Stomach smooth muscle (tissue), 2 donors: Measurements from ENCODE around the gene WSCD2.

Source experiments
- H3K27ac ChIP-seq: one replicate; pipeline ENCODE4 v1.7.0; 2013; ENCODE audit warnings: mild to moderate bottlenecking, low read length, inconsistent platforms
- H3K27me3 ChIP-seq, 2 donors: one replicate each; pipeline ENCODE4 v1.7.0; 2013; ENCODE audit warnings: low read length in 2 of 2; ENCODE audit not compliant: insufficient read depth in 2 of 2, control insufficient read depth in 1 of 2
- H3K36me3 ChIP-seq, 2 donors: one replicate each; pipeline ENCODE4 v1.7.0; 2013; ENCODE audit warnings: low read length in 2 of 2; ENCODE audit not compliant: control insufficient read depth in 2 of 2, insufficient read depth in 2 of 2
- H3K4me1 ChIP-seq: one replicate; pipeline ENCODE4 v1.7.0; 2013; ENCODE audit warnings: low read length; ENCODE audit not compliant: control insufficient read depth, insufficient read depth
- H3K4me3 ChIP-seq, 2 donors: one replicate each; pipeline ENCODE4 v1.7.0; 2013; ENCODE audit warnings: low read length in 2 of 2
- H3K9ac ChIP-seq, 2 donors: one replicate each; pipeline ENCODE4 v1.7.0; 2013; ENCODE audit warnings: low read length in 2 of 2, mild to moderate bottlenecking in 1 of 2
- H3K9me3 ChIP-seq, 2 donors: one replicate each; pipeline ENCODE4 v1.7.0; 2013; ENCODE audit warnings: low read length in 2 of 2; ENCODE audit not compliant: control insufficient read depth in 2 of 2
- donor health status: healthy.
- donor health status: Pancreatic carcinoma.

WSCD2 gene

GRCh38 chr12:108097160-108097911 lies 31.8 kb upstream of the WSCD2 start:
- Histone ChIP-seq H3K4me3 (no peak overlapping the region), H3K9me3 (no peaks in the 10 kb centered on the region), H3K36me3 (no peaks in the 10 kb centered on the region), H3K9ac (no peak overlapping the region), H3K27ac (no peak overlapping the region), H3K27me3 (peaks cover 0 to 3% of the 10 kb centered on the region in 2 donors), H3K4me1 (peaks cover 8% of the 10 kb centered on the region)

GRCh38 chr12:108098374-108098773 lies 30.7 kb upstream of the WSCD2 start:
- Histone ChIP-seq H3K27ac (no peak overlapping the region), H3K9me3 (no peaks in the 10 kb centered on the region), H3K4me1 (peaks cover 7% of the 10 kb centered on the region), H3K27me3 (peaks cover 0 to 3% of the 10 kb centered on the region in 2 donors), H3K9ac (no peak overlapping the region), H3K4me3 (no peak overlapping the region), H3K36me3 (no peaks in the 10 kb centered on the region)

GRCh38 chr12:108099073-108099472 lies 30.0 kb upstream of the WSCD2 start:
- no peak overlapping the region for H3K4me3 ChIP-seq
- H3K9me3 ChIP-seq, result no peaks in the 10 kb centered on the region
- H3K9ac ChIP-seq, result no peak overlapping the region
- H3K36me3 ChIP-seq, result no peaks in the 10 kb centered on the region
- no peak overlapping the region for H3K27ac ChIP-seq
- H3K4me1 ChIP-seq, result peaks cover 1% of the 10 kb centered on the region
- peaks cover 0 to 3% of the 10 kb centered on the region in 2 donors for H3K27me3 ChIP-seq

- no peak overlapping the region for H3K4me3 ChIP-seq
- no peak overlapping the region for H3K9ac ChIP-seq
- no peak overlapping the region for H3K27ac ChIP-seq
- H3K9me3 ChIP-seq, result no peaks in the 10 kb centered on the region
- no peaks in the 10 kb centered on the region for H3K4me1 ChIP-seq
- H3K27me3 ChIP-seq, result peaks cover 0 to 3% of the 10 kb centered on the region in 2 donors
- no peaks in the 10 kb centered on the region for H3K36me3 ChIP-seq
Measured at GRCh38 chr12:108099778-108100489, 29.2 kb upstream of the WSCD2 start.

GRCh38 chr12:108101605-108102175 lies 27.4 kb upstream of the WSCD2 start:
- Histone ChIP-seq H3K9ac (no peak overlapping the region), H3K27ac (no peak overlapping the region), H3K9me3 (no peaks in the 10 kb centered on the region), H3K4me3 (no peak overlapping the region), H3K27me3 (peaks cover 0 to 3% of the 10 kb centered on the region in 2 donors), H3K4me1 (no peaks in the 10 kb centered on the region), H3K36me3 (no peaks in the 10 kb centered on the region)

GRCh38 chr12:108102363-108102762 lies 26.7 kb upstream of the WSCD2 start:
- peaks cover 5% of the 10 kb centered on the region for H3K4me1 ChIP-seq
- H3K36me3 ChIP-seq, result no peaks in the 10 kb centered on the region
- H3K27me3 ChIP-seq, result peaks cover 0 to 3% of the 10 kb centered on the region in 2 donors
- no peak overlapping the region for H3K4me3 ChIP-seq
- H3K9ac ChIP-seq, result no peak overlapping the region
- no peaks in the 10 kb centered on the region for H3K9me3 ChIP-seq
- no peak overlapping the region for H3K27ac ChIP-seq

- no peaks in the 10 kb centered on the region for H3K9me3 ChIP-seq
- peaks cover 0 to 3% of the 10 kb centered on the region in 2 donors for H3K27me3 ChIP-seq
- H3K9ac ChIP-seq, result no peak overlapping the region
- peaks cover 5% of the 10 kb centered on the region for H3K4me1 ChIP-seq
- no peaks in the 10 kb centered on the region for H3K36me3 ChIP-seq
- H3K4me3 ChIP-seq, result no peak overlapping the region
- H3K27ac ChIP-seq, result no peak overlapping the region
Measured at GRCh38 chr12:108103087-108103486, 26.0 kb upstream of the WSCD2 start.

GRCh38 chr12:108103517-108103916 lies 25.6 kb upstream of the WSCD2 start:
- Histone ChIP-seq H3K9ac (no peak overlapping the region), H3K4me1 (peaks cover 5% of the 10 kb centered on the region), H3K9me3 (no peaks in the 10 kb centered on the region), H3K36me3 (no peaks in the 10 kb centered on the region), H3K4me3 (no peak overlapping the region), H3K27ac (no peak overlapping the region), H3K27me3 (peaks cover 0 to 3% of the 10 kb centered on the region in 2 donors)

- no peaks in the 10 kb centered on the region for H3K9me3 ChIP-seq
- H3K4me1 ChIP-seq, result peaks cover 5% of the 10 kb centered on the region
- H3K9ac ChIP-seq, result no peak overlapping the region
- H3K27me3 ChIP-seq, result peaks cover 0 to 3% of the 10 kb centered on the region in 2 donors
- H3K36me3 ChIP-seq, result no peaks in the 10 kb centered on the region
- no peak overlapping the region for H3K27ac ChIP-seq
- no peak overlapping the region for H3K4me3 ChIP-seq
Measured at GRCh38 chr12:108104657-108105056, 24.4 kb upstream of the WSCD2 start.

GRCh38 chr12:108106599-108106998 lies 22.5 kb upstream of the WSCD2 start:
- Histone ChIP-seq H3K36me3 (no peaks in the 10 kb centered on the region), H3K27ac (no peak overlapping the region), H3K9me3 (no peaks in the 10 kb centered on the region), H3K4me3 (no peak overlapping the region), H3K27me3 (no peaks in the 10 kb centered on the region), H3K4me1 (peaks cover 10% of the 10 kb centered on the region), H3K9ac (no peak overlapping the region)
